Ishikawa (cell line): ENCODE results near the gene MGAT4C.

Source experiments
- EP300 ChIP-seq: IDR thresholded peaks from 2 replicates; pipeline ENCODE4 v1.6.1; 2012; ENCODE audit warnings: borderline replicate concordance
- NFIC ChIP-seq: IDR thresholded peaks from 2 replicates; pipeline ENCODE4 v1.6.1; 2012
- RAD21 ChIP-seq: IDR thresholded peaks from 2 replicates; pipeline ENCODE4 v1.6.1; 2012; ENCODE audit warnings: low read depth
- TCF12 ChIP-seq: IDR thresholded peaks from 2 replicates; pipeline ENCODE4 v1.6.1; 2012; ENCODE audit warnings: low read depth
- TEAD4 ChIP-seq: IDR thresholded peaks from 2 replicates; pipeline ENCODE4 v1.6.1; 2012
- YY1 ChIP-seq: IDR thresholded peaks from 2 replicates; pipeline ENCODE4 v1.6.1; 2012; ENCODE audit warnings: low read depth
- ZBTB7A ChIP-seq: IDR thresholded peaks from 2 replicates; pipeline ENCODE4 v1.6.1; 2012; ENCODE audit warnings: low read depth
- TF ChIP-seq, protein P1 (sequence below): IDR thresholded peaks from 2 replicates; pipeline ENCODE4 v1.6.1; 2012; ENCODE audit warnings: low read depth, mild to moderate bottlenecking

DNA sequence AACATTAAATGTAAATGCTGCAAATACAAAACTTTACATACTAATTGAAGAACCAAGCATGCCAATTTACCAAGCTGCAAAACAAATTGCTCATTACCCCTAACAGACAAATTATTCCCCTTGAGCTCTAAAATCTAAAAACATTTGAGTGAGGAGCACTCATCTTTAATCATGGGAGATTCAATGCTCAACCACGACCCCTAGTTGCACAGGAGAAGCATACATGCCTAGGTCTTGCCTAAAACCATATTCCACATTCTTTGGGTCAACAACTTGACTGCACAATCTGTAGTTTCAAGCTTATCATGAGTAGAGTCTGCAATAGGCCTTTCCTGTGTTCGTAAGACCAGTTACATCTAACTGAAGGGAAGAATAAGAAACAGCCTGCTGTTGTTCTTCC is 69.7 kb downstream of the MGAT4C start:
- TF ChIP-seq, protein P1, sequence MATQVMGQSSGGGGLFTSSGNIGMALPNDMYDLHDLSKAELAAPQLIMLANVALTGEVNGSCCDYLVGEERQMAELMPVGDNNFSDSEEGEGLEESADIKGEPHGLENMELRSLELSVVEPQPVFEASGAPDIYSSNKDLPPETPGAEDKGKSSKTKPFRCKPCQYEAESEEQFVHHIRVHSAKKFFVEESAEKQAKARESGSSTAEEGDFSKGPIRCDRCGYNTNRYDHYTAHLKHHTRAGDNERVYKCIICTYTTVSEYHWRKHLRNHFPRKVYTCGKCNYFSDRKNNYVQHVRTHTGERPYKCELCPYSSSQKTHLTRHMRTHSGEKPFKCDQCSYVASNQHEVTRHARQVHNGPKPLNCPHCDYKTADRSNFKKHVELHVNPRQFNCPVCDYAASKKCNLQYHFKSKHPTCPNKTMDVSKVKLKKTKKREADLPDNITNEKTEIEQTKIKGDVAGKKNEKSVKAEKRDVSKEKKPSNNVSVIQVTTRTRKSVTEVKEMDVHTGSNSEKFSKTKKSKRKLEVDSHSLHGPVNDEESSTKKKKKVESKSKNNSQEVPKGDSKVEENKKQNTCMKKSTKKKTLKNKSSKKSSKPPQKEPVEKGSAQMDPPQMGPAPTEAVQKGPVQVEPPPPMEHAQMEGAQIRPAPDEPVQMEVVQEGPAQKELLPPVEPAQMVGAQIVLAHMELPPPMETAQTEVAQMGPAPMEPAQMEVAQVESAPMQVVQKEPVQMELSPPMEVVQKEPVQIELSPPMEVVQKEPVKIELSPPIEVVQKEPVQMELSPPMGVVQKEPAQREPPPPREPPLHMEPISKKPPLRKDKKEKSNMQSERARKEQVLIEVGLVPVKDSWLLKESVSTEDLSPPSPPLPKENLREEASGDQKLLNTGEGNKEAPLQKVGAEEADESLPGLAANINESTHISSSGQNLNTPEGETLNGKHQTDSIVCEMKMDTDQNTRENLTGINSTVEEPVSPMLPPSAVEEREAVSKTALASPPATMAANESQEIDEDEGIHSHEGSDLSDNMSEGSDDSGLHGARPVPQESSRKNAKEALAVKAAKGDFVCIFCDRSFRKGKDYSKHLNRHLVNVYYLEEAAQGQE, result no peak
- TF ChIP-seq RAD21, result no peak
- TF ChIP-seq TCF12, result no peak
- TF ChIP-seq TEAD4, result no peak
- TF ChIP-seq EP300, result no peak
- no peak for TF ChIP-seq NFIC
- no peak for TF ChIP-seq YY1
- TF ChIP-seq ZBTB7A, result no peak
